Large intestine (tissue), 3 donors: Measurements from ENCODE around the gene CDC42BPB. TPM values are rescaled to one million over a fixed set of nuclear protein-coding genes. Genes with fewer than 3 reads are reported as not detected.

Experiments used
- DNase-seq, 2 donors: peaks; one replicate each; pipeline versions ENCODE4 v3.0.0 to v3.0.0-alpha.2; 2013
- H3K27ac ChIP-seq: one replicate; pipeline ENCODE4 v1.5.1; 2013; ENCODE audit warnings: low read length
- H3K27me3 ChIP-seq: 2 replicates; pipeline ENCODE4 v1.6.1; 2013; ENCODE audit warnings: low read length; ENCODE audit not compliant: control insufficient read depth, insufficient read depth
- H3K36me3 ChIP-seq: 2 replicates; pipeline ENCODE4 v1.6.1; 2013; ENCODE audit warnings: low read length; ENCODE audit not compliant: control insufficient read depth, insufficient read depth
- H3K4me1 ChIP-seq: one replicate; pipeline ENCODE4 v1.6.1; 2013; ENCODE audit warnings: low read length; ENCODE audit not compliant: control insufficient read depth, insufficient read depth
- H3K4me3 ChIP-seq: one replicate; pipeline ENCODE4 v1.5.1; 2013; ENCODE audit warnings: low read length
- H3K9me3 ChIP-seq: one replicate; pipeline ENCODE4 v1.6.1; 2013; ENCODE audit warnings: mild to moderate bottlenecking, low read depth, low read length, moderate library complexity; ENCODE audit not compliant: control insufficient read depth
- WGBS: methylation state at CpG from one replicate; pipeline ENCODE4 v1.1.5; 2013; ENCODE audit warnings: low lambda C conversion rate; ENCODE audit not compliant: insufficient coverage; 5-methylcytosine and 5-hydroxymethylcytosine counted together
- polyA plus RNA-seq: library from polyadenylated mRNA; unstranded; fragments of 120-200 nt; gene quantifications from one replicate; pipeline ENCODE4 v1.2.1, GENCODE V29; 2013

CDC42BPB gene
- polyA plus RNA-seq, 1 donor = 72.5 TPM

DNA sequence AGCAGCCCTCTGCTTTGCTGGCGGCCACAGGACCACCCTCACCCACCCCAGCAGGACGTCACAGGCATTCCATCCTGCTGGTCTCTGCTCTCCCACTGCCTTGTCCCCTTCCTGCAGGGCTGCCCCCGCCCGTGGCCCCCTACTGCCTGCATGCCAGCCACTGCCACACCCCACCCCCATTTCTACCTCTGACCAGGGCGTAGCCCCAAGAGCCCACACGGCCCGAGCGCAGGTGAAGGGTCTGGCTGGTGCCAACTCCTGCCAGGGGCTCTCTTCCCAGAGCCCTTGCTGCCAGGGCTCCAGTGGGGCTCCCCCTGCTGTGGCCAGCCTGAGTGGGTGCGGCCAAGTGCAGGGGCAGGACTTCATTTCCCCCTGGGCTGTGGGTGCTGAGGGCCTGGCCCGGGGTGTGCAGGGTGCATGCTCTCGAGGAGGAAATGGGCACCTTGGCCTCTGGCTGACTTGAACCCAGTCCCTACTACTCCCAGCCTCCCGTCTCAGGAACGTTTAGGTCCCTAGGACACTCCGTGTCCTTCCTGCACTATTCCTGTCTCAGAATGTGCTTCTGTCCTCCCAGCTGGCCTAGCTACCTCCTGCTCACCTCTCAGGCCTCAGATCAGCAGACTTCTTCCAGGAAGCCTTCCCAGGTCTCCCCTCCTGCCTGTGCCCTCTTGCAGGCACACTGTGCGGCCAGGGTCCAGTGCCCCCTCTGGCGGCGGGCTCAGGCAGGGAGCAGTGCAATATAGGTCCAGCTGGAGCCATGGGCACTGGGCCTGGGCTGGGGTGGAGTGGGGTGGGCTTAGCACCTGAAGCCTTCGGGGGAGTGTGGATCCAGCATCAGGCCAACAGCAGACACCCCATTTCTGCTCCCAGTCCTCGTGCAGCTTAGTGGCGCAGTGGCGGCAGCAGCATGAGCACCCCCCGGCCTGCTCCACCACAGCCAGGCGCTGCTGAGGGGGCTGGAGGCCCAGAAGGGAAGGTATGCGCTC lies 28.1 kb upstream of the CDC42BPB start:
- DNase-seq = no peak

DNA sequence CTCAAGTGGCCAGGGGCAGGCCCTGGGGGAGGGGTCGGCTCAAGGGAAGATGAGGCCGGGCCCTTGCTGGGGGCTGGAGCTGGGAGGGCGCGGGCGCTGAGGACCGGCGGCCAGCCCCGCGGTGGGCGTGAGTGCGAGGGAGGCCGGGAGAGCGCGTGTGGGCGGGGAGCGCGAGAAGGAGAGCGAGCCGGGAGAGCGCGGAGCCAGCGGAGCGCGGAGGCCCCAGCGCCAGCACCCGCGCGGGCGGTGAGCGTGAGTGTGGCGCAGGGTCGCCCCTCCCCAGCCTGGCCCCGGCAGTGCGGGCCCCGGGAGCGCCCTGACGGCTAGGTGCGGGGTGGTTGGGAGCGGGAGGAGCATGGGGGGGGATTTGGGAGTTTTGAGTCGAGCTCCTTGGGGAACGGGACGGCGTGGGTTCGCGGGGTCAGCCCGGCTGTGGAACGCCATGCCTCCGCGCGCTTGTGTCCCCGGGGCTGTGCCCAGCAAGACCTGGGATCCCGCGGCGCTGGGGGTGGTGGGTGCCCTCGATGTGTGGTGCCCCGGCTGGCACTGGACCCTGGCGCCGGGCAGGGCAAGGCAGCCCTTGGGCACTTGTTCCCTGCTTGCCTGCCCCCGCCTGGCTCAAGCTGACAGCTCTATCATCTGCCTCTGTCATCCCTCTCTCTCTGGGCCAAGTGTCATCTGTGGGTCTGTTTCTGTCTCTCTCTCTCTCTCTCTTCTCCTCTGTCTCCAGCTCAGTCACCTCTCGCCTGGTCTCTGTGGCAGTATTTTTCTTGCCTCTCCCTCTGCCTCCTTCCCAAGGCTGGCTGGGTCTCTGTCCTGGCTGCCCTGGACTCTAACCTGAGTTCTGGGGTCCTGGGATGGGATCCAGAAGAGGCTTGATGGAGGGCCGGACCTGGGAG lies 26.9 kb upstream of the CDC42BPB start, which contains the start of gene LBHD2:
TSS of gene LBHD2 (plus strand) at position 190 of the 899 bp plus-strand sequence. CDS start 1,803 bp downstream, outside the sequence.
- peaks cover 8% of the 10 kb centered on the region for H3K9me3 ChIP-seq
- H3K27me3 ChIP-seq = peaks cover 34% of the 10 kb centered on the region
- H3K4me1 ChIP-seq = no peaks in the 10 kb centered on the region
- H3K27ac ChIP-seq = no peak within 1 kb of the TSS
- no peaks in the 10 kb centered on the region for H3K36me3 ChIP-seq
- no peak for DNase-seq
- 80% methylated on average over 1 of the region's 61 CpGs for WGBS
- no peak within 1 kb of the TSS for H3K4me3 ChIP-seq

More for the DNA sequence above, 28.1 kb upstream of the CDC42BPB start:
- no CpG with 5 or more reads among the region's 24 CpGs for WGBS
- H3K9me3 ChIP-seq = peaks cover 8% of the 10 kb centered on the region
- H3K4me3 ChIP-seq = no peak overlapping the region
- no peaks in the 10 kb centered on the region for H3K36me3 ChIP-seq
- no peak overlapping the region for H3K27ac ChIP-seq
- H3K27me3 ChIP-seq = peaks cover 36% of the 10 kb centered on the region
- no peaks in the 10 kb centered on the region for H3K4me1 ChIP-seq

GRCh38 chr14:103081951-103082350 lies 24.6 kb upstream of the CDC42BPB start:
- peaks cover 34% of the 10 kb centered on the region for H3K27me3 ChIP-seq
- H3K9me3 ChIP-seq = peaks cover 16% of the 10 kb centered on the region
- WGBS = no CpG with 5 or more reads among the region's 2 CpGs
- H3K4me1 ChIP-seq = no peaks in the 10 kb centered on the region
- H3K36me3 ChIP-seq = no peaks in the 10 kb centered on the region
- DNase-seq = no peak
- H3K4me3 ChIP-seq = no peak overlapping the region
- H3K27ac ChIP-seq = no peak overlapping the region

DNA sequence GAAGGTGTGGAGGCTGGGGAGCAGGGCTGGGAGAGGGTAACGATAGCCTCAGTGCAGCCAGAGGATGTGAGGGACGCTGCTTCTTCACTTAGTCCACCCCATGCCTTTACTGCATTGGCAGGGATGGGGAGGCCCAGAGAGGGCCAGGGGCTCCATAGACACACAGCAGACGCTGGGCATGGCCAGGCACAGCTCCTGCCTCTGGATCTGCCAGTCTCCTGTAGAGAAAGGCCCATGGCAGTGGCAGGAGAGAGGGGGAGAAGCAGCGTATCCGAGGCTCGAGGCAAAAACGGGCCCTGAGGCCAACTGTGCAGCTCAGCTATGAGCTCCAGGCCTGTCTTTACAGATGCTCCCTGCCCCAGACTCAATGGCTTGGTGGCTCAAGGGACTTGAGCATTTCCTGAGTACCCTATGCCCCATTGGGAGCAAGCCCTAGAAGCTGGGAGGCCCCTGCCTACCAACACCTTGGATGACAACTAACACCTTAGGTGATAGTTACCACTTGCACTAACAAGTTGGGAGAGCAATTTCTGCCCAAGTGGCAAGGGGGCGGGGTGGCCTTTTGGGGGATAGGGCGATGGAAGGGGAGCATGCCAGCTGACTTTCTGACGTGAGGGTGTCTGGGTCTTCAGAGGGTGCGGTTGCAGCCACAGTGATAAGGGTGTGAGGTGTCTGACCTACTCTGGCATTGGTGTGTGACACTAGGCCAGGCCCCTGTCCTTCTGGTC lies 21.7 kb upstream of the CDC42BPB start:
- no peak overlapping the region for H3K4me3 ChIP-seq
- peaks cover 13% of the 10 kb centered on the region for H3K9me3 ChIP-seq
- no peak overlapping the region for H3K27ac ChIP-seq
- H3K4me1 ChIP-seq = peaks cover 13% of the 10 kb centered on the region
- H3K27me3 ChIP-seq = peaks cover 19% of the 10 kb centered on the region
- no peak for DNase-seq
- no peaks in the 10 kb centered on the region for H3K36me3 ChIP-seq
- whole genome bisulfite sequencing = no CpG with 5 or more reads among the region's 11 CpGs

DNA sequence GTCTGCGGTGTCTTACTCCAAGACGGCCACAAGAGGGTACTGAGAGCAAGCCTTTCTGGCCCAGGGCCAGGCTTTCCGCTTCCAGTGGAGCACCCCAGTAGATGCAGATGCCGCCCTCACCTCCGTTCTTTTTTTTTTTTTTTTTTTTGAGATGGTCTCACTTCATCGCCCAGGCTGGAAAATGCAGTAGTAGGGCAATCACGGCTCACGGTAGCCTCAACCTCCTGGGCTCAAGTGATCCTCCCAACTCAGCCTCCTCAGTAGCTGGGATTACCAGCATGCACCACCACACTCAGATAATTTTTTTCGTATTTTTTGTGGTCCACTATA lies 21.0 kb upstream of the CDC42BPB start:
- DNase-seq = peak; percentile 72 to 78
- no peak overlapping the region for H3K4me3 ChIP-seq

GRCh38 chr14:103074729-103075367 lies 17.5 kb upstream of the CDC42BPB start:
- H3K27me3 ChIP-seq = no peaks in the 10 kb centered on the region
- no peak overlapping the region for H3K27ac ChIP-seq
- H3K36me3 ChIP-seq = no peaks in the 10 kb centered on the region
- peaks cover 8% of the 10 kb centered on the region for H3K9me3 ChIP-seq
- H3K4me3 ChIP-seq = peak overlapping the region; percentile 45
- WGBS = no CpG with 5 or more reads among the region's 21 CpGs
- peaks cover 28% of the 10 kb centered on the region for H3K4me1 ChIP-seq
- peak in 1 of 2 donors; percentile 58 for DNase-seq

More for the DNA sequence above, 21.0 kb upstream of the CDC42BPB start:
- H3K36me3 ChIP-seq = no peaks in the 10 kb centered on the region
- whole genome bisulfite sequencing = no CpG with 5 or more reads among the region's 9 CpGs
- peaks cover 13% of the 10 kb centered on the region for H3K27me3 ChIP-seq
- no peak overlapping the region for H3K27ac ChIP-seq
- peaks cover 18% of the 10 kb centered on the region for H3K4me1 ChIP-seq
- peaks cover 13% of the 10 kb centered on the region for H3K9me3 ChIP-seq

DNA sequence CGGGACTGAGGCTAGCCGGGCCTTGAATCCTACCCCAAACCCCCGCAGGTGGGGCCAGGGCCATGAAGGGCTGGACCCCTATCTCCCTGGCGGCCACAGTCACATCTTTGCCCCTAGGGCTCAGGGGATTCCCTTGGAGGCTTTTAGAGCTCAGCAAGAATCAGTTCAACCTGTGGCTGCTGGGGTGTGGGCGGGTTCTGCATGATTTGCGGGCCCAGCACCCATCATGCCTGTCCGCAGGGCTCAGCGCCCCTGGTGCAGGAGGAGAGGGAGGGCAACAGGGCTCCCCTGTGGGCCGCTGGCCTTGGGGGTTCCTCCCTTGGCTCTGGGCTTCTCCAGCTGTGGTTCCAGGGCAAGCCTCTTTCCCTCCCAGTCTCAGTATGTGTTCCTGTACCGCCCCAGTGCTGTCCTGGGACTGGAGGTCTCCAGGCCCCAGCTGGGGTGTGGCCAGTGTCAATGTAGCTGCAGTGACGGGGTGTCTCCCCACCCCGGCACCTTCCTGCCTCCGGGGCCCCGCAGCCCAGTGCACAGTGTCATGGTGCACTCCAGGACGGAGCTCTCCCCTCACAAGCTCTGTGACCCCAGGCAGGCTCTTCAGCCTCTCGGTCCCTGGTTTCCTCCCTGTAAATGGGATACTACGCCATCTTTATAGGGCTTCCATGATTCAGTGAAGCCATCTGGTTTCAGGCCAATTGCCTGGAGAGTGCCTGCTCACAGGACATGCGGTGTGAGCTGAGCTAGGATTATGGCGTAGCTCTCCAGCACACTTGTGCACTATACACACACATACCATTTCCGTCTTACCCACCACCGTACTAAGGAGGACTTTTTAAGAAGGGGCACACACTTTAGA lies 16.8 kb upstream of the CDC42BPB start:
- no CpG with 5 or more reads among the region's 21 CpGs for WGBS
- H3K9me3 ChIP-seq = peaks cover 8% of the 10 kb centered on the region
- no peak overlapping the region for H3K4me3 ChIP-seq
- peaks cover 28% of the 10 kb centered on the region for H3K4me1 ChIP-seq
- no peak overlapping the region for H3K27ac ChIP-seq
- H3K27me3 ChIP-seq = no peaks in the 10 kb centered on the region
- no peaks in the 10 kb centered on the region for H3K36me3 ChIP-seq
- DNase-seq = peak in 1 of 2 donors; percentile 28

- WGBS = no CpG with 5 or more reads among the region's 14 CpGs
- H3K4me3 ChIP-seq = no peak overlapping the region
- H3K9me3 ChIP-seq = peaks cover 8% of the 10 kb centered on the region
- H3K4me1 ChIP-seq = peaks cover 33% of the 10 kb centered on the region
- no peaks in the 10 kb centered on the region for H3K36me3 ChIP-seq
- H3K27ac ChIP-seq = no peak overlapping the region
- no peaks in the 10 kb centered on the region for H3K27me3 ChIP-seq
- DNase-seq = no peak
Measured at GRCh38 chr14:103073367-103073875, 16.1 kb upstream of the CDC42BPB start.
